HG03378 (cell line): ENCODE measurements around the gene GKN2.
"Not testable (repeated sequence)": the region's sequence is repeated elsewhere in the genome, so short reads cannot be mapped to it uniquely, and the experiment has no call there.

Experiments used
- ATAC-seq: cut with Tn5 transposase; IDR thresholded peaks from one replicate; pipeline ENCODE4 v1.9.1; 2021; ENCODE audit warnings: mild to moderate bottlenecking, moderate library complexity; ENCODE audit not compliant: unreplicated experiment

The GKN2 gene

GRCh38 chr2:68900496-68901198 is 52.0 kb downstream of the GKN2 start:
- no peak for ATAC-seq

- not testable (repeated sequence) for ATAC-seq
These were observed 56.7 kb downstream of the GKN2 start for GRCh38 chr2:68895981-68896380.
